HG03196 (cell line): ENCODE results near the gene HIC1.
A peak's percentile ranks its signal among the peaks of the same experiment; 100 is the strongest.
"Not testable (repeated sequence)": the region's sequence is repeated elsewhere in the genome, so short reads cannot be mapped to it uniquely, and the experiment has no call there.

Experiments
- ATAC-seq: cut with Tn5 transposase; IDR thresholded peaks from one replicate; pipeline ENCODE4 v1.9.1; 2021; ENCODE audit not compliant: unreplicated experiment

The HIC1 gene

GRCh38 chr17:2054512-2055291 is at the start of gene HIC1:
TSS of gene HIC1 (plus strand) at chr17:2055103. CDS start at chr17:2056691, 1,588 bp downstream.
- ATAC-seq: peak; percentile 29

GRCh38 chr17:2008332-2009126 is 46.4 kb upstream of the HIC1 start:
- no peak for ATAC-seq

GRCh38 chr17:2009737-2010136 is 45.2 kb upstream of the HIC1 start:
- ATAC-seq: no peak

GRCh38 chr17:2011411-2012371 is 43.2 kb upstream of the HIC1 start:
- ATAC-seq: no peak

GRCh38 chr17:2012499-2012898 is 42.4 kb upstream of the HIC1 start:
- ATAC-seq: no peak

GRCh38 chr17:2013220-2013993 is 41.5 kb upstream of the HIC1 start:
- not testable (repeated sequence) for ATAC-seq

GRCh38 chr17:2013994-2014317 is 40.9 kb upstream of the HIC1 start:
- no peak for ATAC-seq

- no peak for ATAC-seq
Observed at GRCh38 chr17:2015314-2015713, 39.6 kb upstream of the HIC1 start.

- no peak for ATAC-seq
Observed at GRCh38 chr17:2016494-2016893, 38.4 kb upstream of the HIC1 start.

- no peak for ATAC-seq
Observed at GRCh38 chr17:2017274-2017941, 37.5 kb upstream of the HIC1 start.

- ATAC-seq: no peak
Observed at GRCh38 chr17:2018716-2019510, 36.0 kb upstream of the HIC1 start.

- ATAC-seq: no peak
Observed at GRCh38 chr17:2019723-2020122, 35.2 kb upstream of the HIC1 start.

- ATAC-seq: no peak
Observed at GRCh38 chr17:2020721-2021120, 34.2 kb upstream of the HIC1 start.

- no peak for ATAC-seq
Observed at GRCh38 chr17:2022647-2023240, 32.2 kb upstream of the HIC1 start.

- no peak for ATAC-seq
Observed at GRCh38 chr17:2023256-2023655, 31.6 kb upstream of the HIC1 start.

GRCh38 chr17:2023692-2024571 is 31.0 kb upstream of the HIC1 start:
- no peak for ATAC-seq

- ATAC-seq: no peak
Observed at GRCh38 chr17:2024572-2025219, 30.2 kb upstream of the HIC1 start.
